HTR-8/SVneo (cell line): ENCODE measurements around the gene ATP8A1.
A peak's percentile ranks its signal among the peaks of the same experiment; 100 is the strongest.
"Not testable (repeated sequence)": the region's sequence is repeated elsewhere in the genome, so short reads cannot be mapped to it uniquely, and the experiment has no call there.

Source experiments
- DNase-seq: peaks from one replicate; pipeline ENCODE4 v3.0.0; 2011; ENCODE audit warnings: low spot score, mixed read lengths; ENCODE audit not compliant: insufficient read length
- FAIRE-seq: peaks from 2 replicates; lab custom pipeline; 2011; peaks lifted over from hg19 to GRCh38; lab: Jason Lieb, UNC

Gene ATP8A1

DNA sequence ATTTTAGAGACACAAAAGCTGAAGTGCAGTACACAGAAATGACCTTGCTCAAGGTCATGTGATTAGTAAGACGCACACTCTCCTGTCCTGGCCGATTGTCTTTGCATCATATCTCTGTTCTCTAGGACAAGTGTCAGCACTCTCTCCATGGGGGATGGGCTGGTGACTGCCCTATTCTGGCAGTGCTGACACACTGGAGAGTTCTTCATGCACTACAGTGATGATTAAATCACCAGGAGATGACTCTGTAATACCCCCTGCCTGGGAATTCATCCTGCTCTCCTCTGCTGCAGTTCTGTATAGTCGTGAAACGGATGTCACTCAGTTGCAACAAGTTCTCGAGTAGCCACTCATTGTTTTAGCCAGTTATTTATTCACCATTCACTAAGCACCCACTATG, 264.9 kb downstream of the ATP8A1 start:
- DNase-seq (no peak), FAIRE-seq (no peak)

DNA sequence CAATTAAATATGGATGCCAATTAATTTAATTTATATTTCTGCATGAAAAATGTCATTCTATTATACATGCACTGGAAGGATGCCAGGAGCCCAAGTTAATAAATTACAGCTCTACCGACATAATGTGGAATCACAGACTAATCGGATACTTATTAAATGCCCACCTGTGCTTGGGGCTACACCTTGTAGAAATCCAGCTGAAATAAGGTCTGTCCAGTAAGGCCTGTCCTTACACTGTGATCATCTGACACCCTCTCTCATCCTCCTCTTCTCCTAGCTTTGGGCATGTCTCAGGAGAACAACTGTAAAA, 265.6 kb downstream of the ATP8A1 start:
- no peak for DNase-seq

DNA sequence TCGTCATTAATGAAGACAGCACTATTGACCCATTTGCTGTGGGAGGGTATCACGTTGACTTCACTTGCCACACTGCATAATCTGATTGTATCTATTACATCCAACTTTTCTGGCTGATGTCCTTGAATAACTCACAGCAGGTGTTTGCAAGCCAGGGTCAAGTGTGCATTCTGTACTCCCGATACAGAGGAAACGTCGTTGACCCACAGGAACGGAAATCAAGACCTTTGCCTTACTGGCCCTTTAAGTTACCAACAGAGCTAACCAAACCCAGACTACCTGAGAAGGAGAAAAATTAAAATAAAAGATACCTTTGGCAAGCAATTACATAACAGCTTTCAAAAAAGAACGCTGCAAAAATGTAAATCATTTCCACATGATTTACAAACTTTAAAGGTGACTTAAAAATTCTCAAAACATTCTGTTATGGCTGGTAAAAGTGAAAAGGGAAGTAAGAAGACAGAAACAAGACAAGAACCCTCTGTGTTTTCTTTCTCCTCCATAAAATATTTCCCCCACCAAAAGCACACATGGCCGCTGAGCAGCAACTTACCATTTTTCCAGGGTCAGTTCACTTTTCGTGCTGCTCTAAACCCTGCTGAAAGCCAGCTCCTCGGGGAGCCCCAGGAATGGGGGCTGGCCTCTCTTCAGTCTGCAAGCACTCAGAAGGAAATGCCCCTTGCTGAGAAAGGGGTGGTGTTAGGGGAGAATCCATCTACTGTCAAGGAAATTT, 266.1 kb downstream of the ATP8A1 start:
- no peak for DNase-seq
- FAIRE-seq = no peak

More for the DNA sequence above, 265.6 kb downstream of the ATP8A1 start:
- no peak for FAIRE-seq

DNA sequence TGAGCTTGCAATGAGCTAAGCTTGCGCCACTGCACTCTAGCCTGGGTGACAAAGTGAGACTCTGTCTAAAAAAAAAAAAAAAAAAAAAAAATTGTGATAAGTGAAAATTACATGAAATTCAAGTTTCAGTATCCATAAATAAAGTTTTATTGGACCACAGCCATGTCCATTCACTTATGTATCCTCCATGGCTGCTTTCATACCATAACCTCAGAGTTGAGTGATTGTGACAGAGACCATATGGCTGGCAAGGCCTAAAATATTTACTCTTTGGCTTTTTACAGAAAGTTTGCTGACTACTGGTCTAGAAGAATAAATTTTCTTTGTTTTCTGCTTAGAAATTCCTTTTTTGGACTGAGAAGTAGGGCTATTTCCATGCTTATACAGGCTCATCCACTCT, 271.4 kb downstream of the ATP8A1 start:
- FAIRE-seq = no peak
- no peak for DNase-seq

DNA sequence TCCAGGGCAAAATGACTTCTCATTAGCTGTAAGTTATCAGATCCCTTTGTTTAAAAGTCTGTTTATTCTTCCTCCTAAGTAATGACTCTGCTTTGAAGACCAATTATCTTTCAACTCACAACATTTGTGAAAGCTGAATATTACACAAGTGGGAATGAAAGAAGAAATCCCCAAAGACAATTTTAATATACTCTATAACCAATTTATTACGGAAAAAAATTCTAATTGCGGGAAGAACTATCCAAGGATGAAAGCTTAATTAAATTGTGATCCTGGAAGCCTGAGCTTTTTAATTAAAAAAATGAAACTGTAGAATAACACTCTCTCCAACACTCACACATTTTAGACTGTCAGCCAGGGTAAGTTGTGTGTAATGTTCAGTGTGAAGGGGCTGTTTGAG, 275.2 kb downstream of the ATP8A1 start:
- FAIRE-seq = no peak
- DNase-seq = no peak

DNA sequence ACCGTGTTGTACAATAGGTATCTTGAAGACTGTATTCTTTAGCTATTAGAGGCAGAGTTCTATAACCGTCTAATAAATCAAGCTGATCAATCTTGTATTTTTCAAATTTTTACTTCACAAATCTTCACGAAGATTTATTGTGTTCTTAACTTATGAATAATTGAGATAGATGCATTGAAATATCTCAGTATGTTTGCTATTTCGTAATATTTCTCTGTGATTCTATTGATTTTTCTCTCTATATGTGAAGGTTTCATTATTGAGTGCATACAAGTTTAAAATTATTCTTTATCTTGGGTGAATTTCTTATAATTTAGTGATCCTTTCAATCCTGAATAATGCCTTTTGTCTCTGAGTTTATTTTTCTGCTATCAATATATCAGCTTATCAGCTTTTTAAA, 279.4 kb downstream of the ATP8A1 start:
- DNase-seq (no peak), FAIRE-seq (no peak)

DNA sequence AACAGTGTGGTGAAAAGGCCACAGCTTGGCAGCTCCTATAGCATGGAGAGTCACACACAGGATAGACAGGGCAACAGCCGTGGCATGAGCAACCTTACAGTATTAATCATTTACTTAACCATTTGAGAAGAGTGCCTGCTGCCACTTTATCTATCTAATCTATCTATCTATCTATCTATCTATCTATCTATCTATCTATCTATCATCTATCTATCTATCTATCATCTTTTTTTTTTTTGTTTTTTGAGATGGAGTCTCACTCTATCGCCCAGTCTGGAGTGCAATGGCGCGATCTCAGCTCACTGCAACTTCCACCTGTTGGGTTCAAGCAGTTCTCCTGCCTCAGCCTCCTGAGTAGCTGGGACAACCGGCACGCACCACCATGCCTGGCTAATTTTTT, 284.6 kb downstream of the ATP8A1 start:
- FAIRE-seq, DNase-seq: not testable (repeated sequence)

DNA sequence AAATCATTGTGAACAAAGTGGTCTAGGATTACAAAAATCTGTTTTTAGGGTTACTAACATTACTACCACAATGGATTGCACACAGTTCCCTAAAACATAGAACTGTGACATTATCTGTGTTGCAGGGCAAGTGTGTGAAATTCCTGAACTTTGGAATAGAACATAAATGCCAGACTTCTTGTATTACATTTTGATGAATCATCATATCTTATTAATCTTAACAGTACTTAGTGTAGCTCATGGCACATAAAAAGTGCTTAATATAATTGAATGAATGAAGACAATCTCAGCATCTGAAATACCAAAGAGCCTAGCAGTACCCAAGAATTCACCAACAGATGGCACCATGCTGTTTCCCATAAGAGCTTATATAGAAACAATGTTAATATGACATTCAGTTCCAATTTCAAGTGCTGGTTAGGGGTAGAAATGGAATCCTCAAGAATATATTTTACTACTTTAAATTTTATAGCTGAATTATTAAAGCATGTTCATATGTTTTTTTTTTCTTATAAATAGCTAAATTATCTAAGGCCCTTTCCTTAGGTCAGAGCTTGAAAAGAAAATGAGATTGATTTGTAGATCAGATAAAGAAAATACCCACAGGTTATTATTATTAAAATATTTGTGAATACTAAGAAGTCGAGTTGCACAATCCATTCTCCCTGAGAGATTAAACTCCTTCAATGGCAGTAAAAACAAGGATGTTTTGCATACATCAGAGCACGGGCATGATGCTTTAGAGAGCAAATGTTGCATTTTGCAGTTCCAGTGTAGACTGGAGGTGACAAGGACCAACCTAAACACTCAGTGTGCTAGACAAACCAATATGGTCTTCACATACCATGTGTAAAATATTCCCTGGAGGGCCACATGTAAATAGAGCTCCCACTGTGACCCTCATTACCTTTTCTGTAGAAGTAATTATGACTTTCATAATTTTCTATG, 285.3 kb downstream of the ATP8A1 start:
- DNase-seq (peak; percentile 49), FAIRE-seq (no peak)

DNA sequence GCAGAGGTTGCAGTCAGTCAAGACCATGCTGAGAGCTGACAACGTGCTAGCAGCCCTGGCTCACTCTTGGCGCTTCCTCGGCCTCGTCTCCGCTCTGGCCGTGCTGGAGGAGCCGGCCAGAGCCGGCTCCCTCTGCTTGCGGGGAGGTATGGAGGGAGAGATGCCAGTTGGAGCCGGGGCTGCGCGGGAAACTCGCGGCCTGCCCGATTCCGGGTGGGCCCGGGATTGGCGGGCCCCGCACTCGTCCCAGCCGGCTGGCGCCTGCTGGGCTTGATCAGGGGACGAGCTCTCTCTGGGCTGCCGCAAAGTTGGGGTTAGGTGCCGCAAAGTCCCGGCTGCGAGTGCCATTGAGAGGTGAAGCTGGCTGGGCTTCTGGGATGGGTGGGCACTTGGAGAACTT, 287.4 kb downstream of the ATP8A1 start:
- no peak for FAIRE-seq
- no peak for DNase-seq

DNA sequence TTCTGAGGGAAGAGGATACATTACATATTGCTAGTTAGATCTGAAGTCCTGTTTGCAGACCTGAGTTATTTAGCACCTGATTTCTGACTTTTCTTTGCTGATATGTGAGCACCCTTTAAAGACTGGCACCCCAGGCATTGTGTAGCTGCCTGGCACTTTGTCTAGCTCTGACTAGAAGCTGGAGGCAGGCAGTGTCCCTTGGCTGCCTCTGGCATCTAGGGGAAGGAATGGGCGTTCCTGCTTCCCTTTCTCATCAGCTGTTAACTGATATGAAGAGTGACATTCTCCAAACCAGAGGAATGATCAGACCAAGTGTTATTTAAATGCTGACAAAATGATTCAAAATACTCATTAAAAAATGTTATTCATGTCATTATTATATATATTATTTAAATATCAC, 289.9 kb downstream of the ATP8A1 start:
- no peak for DNase-seq
- FAIRE-seq = no peak

DNA sequence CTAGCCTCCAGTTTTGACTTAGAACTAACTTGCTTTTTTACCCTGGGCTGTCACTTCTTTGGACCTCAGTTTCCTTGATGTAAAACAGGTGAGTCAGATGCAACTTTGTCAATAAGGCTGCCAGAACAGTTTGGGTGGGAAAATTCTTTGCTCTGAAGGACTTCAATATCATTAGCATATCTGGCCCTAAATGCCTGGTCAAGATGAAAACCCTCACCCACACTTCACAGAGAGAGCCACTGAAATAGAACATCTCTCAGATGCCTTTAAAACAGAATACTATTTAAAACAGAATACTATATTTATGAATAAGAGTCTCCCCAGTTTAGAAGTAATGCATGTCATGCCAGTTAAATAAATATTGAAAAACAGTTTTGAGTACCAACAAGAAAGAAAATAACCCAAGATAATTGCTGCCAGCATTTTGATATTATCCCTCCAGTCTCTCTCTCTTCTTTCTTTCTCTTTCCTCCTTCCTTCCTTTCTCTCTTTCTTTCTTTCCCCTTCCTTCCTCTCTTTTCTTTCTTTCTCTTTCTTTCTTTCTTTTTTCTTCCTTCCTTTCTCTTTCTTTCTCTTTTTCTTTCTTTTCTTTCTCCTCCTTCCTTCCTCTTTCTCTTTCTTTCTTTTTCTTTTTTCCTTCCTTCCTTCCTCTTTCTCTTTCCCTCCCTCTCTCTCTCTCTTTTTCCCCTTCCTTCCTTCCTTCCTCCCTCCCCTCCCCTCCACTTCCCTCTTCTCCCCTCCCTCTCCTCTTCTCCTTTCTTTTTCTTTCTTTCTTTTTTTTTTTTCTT, 292.4 kb downstream of the ATP8A1 start:
- FAIRE-seq (no peak), DNase-seq (no peak)

DNA sequence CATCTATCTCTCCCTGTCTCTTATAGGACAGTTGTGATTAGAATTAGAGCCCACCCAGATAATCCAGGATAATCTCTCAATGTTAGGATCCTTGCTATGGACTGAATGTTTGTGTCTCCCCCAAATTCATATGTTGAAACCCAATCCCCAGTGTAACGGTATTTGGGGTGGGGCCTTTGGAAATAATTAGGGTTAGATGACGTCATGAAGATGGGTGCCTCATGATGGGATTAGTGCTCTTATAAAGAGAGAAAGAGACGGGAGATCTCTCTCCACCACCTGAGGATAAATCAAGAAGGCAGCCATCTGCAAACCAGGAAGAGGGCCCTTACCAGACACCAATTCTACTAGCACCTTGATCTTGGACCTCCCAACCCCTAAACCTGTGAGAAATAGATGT, 293.3 kb downstream of the ATP8A1 start:
- FAIRE-seq (no peak), DNase-seq (no peak)

DNA sequence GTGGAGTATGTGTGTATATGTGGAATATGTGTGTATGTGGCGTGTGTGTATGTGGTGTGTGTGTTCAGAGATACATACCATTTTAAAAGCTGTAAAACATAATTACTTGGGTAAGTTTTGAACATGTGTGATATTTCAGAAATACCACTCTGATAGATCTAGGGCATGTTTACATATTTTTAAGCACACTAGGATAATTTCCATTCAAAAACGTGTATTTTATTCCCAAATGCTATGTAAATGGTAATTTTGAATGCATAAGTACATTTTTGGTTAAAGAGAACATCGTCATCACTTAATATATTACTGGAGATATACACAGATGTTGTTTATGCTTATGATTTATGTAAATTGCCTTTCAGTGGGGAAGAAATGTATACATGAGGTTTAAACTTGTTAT, 294.3 kb downstream of the ATP8A1 start:
- FAIRE-seq (no peak), DNase-seq (no peak)

DNA sequence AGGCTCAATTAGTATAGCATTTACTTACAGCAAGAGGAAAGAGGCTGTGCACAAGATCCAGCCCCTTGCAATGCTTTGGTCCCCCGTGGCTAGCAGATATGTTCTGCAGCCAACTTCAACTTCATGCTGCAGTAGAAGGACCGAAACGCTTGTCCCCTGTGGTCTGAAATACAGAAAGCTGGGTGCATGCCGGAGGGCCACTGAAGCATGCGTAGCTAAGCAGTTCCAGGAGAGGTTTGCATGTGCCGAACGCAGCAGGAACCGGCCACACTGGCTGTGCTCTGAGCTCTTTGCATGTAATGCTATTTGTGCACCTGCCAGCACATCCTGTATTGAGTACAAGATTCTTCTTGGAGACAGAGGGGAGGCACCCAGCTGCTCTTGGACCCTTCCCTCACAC, 295.4 kb downstream of the ATP8A1 start:
- DNase-seq (no peak), FAIRE-seq (no peak)

DNA sequence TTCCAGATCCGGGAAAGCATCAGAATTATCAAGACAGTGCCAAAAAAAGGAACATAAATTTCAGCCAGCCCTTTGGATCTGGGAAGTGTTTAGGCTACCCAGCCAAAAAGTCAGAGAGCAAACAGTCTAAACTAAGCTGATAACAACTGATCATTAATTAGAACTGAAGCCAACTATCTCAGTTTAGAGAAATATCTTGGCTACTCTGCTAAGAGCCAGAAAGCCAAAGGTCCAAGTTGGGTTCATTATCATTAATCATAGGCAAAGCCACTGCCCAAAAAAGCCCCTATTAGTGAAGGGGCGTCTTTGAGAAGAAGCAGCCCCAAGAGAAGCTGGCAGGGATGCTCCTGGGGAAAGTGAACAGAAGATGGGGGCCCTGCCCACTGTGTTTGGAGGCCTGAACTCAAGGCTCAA, 296.6 kb downstream of the ATP8A1 start:
- no peak for FAIRE-seq

DNA sequence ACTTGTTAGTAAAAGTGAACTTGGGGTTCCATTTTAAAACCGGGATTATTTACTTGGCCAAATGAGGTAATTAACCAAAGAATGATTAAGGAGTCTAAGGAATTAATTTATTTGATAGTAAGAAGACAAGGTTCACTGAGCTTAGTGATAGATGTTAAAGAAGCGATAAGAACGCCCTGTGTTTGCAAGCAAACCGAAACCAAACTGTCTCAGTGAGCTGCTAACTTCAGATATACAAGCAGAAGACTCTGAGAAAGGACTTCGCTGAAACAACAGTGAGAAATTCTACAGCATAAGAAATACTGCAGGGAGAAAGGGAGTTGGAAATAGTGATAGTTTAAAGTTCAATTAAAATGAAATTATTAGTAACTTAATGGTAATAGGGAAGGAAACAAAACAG, 297.2 kb downstream of the ATP8A1 start:
- FAIRE-seq = no peak
- DNase-seq = no peak

More for the DNA sequence above, 296.6 kb downstream of the ATP8A1 start:
- DNase-seq = no peak
